HG02852 (cell line): ENCODE measurements around the gene TMEM132C.

Experiments used
- ATAC-seq: cut with Tn5 transposase; IDR thresholded peaks from one replicate; pipeline ENCODE4 v1.9.1; 2021; ENCODE audit warnings: mild to moderate bottlenecking, moderate library complexity; ENCODE audit not compliant: unreplicated experiment

Gene TMEM132C

GRCh38 chr12:128286970-128287369 is 20.0 kb downstream of the TMEM132C start:
- no peak for ATAC-seq

GRCh38 chr12:128288357-128288756 is 21.4 kb downstream of the TMEM132C start:
- ATAC-seq: no peak

- ATAC-seq: no peak
Measured at GRCh38 chr12:128288896-128289295, 21.9 kb downstream of the TMEM132C start.

- no peak for ATAC-seq
Measured at GRCh38 chr12:128290938-128291337, 24.0 kb downstream of the TMEM132C start.

- ATAC-seq: no peak
Measured at GRCh38 chr12:128298091-128298748, 31.2 kb downstream of the TMEM132C start.

- ATAC-seq: no peak
Measured at GRCh38 chr12:128305336-128305892, 38.4 kb downstream of the TMEM132C start.

- no peak for ATAC-seq
Measured at GRCh38 chr12:128307791-128308190, 40.8 kb downstream of the TMEM132C start.

GRCh38 chr12:128312661-128313060 is 45.7 kb downstream of the TMEM132C start:
- ATAC-seq: no peak

GRCh38 chr12:128313931-128314330 is 47.0 kb downstream of the TMEM132C start:
- ATAC-seq: no peak

- ATAC-seq: no peak
Measured at GRCh38 chr12:128314611-128315010, 47.6 kb downstream of the TMEM132C start.

GRCh38 chr12:128316078-128316477 is 49.1 kb downstream of the TMEM132C start:
- no peak for ATAC-seq

- ATAC-seq: no peak
Measured at GRCh38 chr12:128316973-128317526, 50.1 kb downstream of the TMEM132C start.

- ATAC-seq: no peak
Measured at GRCh38 chr12:128318341-128318740, 51.4 kb downstream of the TMEM132C start.

- no peak for ATAC-seq
Measured at GRCh38 chr12:128318946-128319345, 52.0 kb downstream of the TMEM132C start.

GRCh38 chr12:128322341-128322740 is 55.4 kb downstream of the TMEM132C start:
- no peak for ATAC-seq

- ATAC-seq: no peak
Measured at GRCh38 chr12:128323145-128323920, 56.4 kb downstream of the TMEM132C start.

- no peak for ATAC-seq
Measured at GRCh38 chr12:128325646-128326045, 58.7 kb downstream of the TMEM132C start.

- no peak for ATAC-seq
Measured at GRCh38 chr12:128326406-128326805, 59.4 kb downstream of the TMEM132C start.

- no peak for ATAC-seq
Measured at GRCh38 chr12:128328961-128329360, 62.0 kb downstream of the TMEM132C start.

GRCh38 chr12:128336204-128337070 is 69.5 kb downstream of the TMEM132C start:
- no peak for ATAC-seq

GRCh38 chr12:128337071-128337345 is 70.0 kb downstream of the TMEM132C start:
- ATAC-seq: no peak
